Stomach (tissue), 9 donors: ENCODE results near the gene TBC1D16. TPM values are rescaled to one million over a fixed set of nuclear protein-coding genes. Genes with fewer than 3 reads are reported as not detected.

Source experiments
- DNase-seq, 2 donors: peaks; one replicate each; pipeline versions ENCODE4 v3.0.0 to v3.0.0-alpha.2; 2013 to 2019
- H3K27ac ChIP-seq, 5 donors: fragments of 200-600 bp in 4 of 5; sonication (generic) in 4 of 5; one replicate each; pipeline ENCODE4 v1.5.1; 2013 to 2019; ENCODE audit warnings: mild to moderate bottlenecking in 1 of 5, moderate library complexity in 1 of 5
- H3K27me3 ChIP-seq, 3 donors: fragments of 200-600 bp; sonication (generic); one replicate each; pipeline ENCODE4 v1.5.1; 2017 to 2019; ENCODE audit warnings: mixed run types in 1 of 3
- H3K36me3 ChIP-seq, 4 donors: fragments of 200-600 bp; sonication (generic); 1 replicate in 3 of 4; 2 replicates in 1 of 4; pipeline ENCODE4 v1.5.1; 2016 to 2019
- H3K4me1 ChIP-seq, 4 donors: fragments of 200-600 bp; sonication (generic); one replicate each; pipeline ENCODE4 v1.5.1; 2016 to 2019
- H3K4me3 ChIP-seq, 4 donors: fragments of 200-600 bp; sonication (generic) in 3 of 4; one replicate each; pipeline ENCODE4 v1.5.1; 2016 to 2019; ENCODE audit warnings: mild to moderate bottlenecking in 1 of 4
- H3K9me3 ChIP-seq, 4 donors: fragments of 200-600 bp; sonication (generic); one replicate each; pipeline ENCODE4 v1.5.1; 2016 to 2019
- CTCF ChIP-seq, 7 experiments: fragments of 450-650 bp in 4 of 7; fragments of 200-600 bp in 3 of 7; sonication (generic) in 3 of 7; IDR thresholded peaks; one replicate each; pipeline ENCODE4 v1.5.1; 2016 to 2019; ENCODE audit warnings: antibody characterized with exemption in 7 of 7, control low read depth in 2 of 7, mild to moderate bottlenecking in 1 of 7
- EP300 ChIP-seq: sonication (generic); formaldehyde crosslinking; IDR thresholded peaks from one replicate; pipeline ENCODE4 v1.6.1; 2017; ENCODE audit warnings: antibody characterized with exemption
- POLR2A ChIP-seq, 4 donors: fragments of 450-650 bp; IDR thresholded peaks; one replicate each; pipeline ENCODE4 v1.6.1; 2016; ENCODE audit warnings: antibody characterized with exemption in 4 of 4, control low read depth in 2 of 4, mild to moderate bottlenecking in 1 of 4, moderate library complexity in 1 of 4
- POLR2AphosphoS5 ChIP-seq, 3 donors: sonication (generic); formaldehyde crosslinking; IDR thresholded peaks; one replicate each; pipeline ENCODE4 v1.6.1; 2016; ENCODE audit warnings: antibody characterized with exemption in 3 of 3
- WGBS, 5 donors: extraction: QIAGEN DNeasy Blood & Tissue Kit in 3 of 5; methylation state at CpG; one replicate each; pipeline versions ENCODE4 v1.1.5 to v1.1.7; 2013 to 2018; 5-methylcytosine and 5-hydroxymethylcytosine counted together
- intact Hi-C: fragments of 100-400 bp; cut with DNase I; formaldehyde crosslinking; loops from one replicate; pipeline ENCODE4 v1.15.1; 2023; ENCODE audit warnings: low total_unique reads
- polyA plus RNA-seq, 3 donors: library from polyadenylated mRNA; stranded (reverse); fragments of 200-250 nt; gene quantifications; one replicate each; pipeline ENCODE4 v1.2.3, GENCODE V29; 2013
- total RNA-seq, 5 donors: library from RNA; depleted of rRNA; stranded (reverse); fragments of >200 nt; gene quantifications; one replicate each; pipeline versions ENCODE4 v1.1.0 to v1.2.3, GENCODE V29; 2014 to 2016
- donor health status: healthy with polysubstance abuse.
- donor health status: Bipolar disorder and iron deficiency.
- donor health status: healthy.

Gene TBC1D16
- total and polyA plus RNA-seq, 8 donors, result 3.0 to 22.2 (median 16.8) TPM

- Histone ChIP-seq H3K27me3 (peaks cover 0 to 92% (median 29%) of the 10 kb centered on the region in 3 donors), H3K9me3 (no peaks in the 10 kb centered on the region), H3K4me1 (peaks cover 39 to 71% (median 62%) of the 10 kb centered on the region in 4 donors), H3K36me3 (no peaks in the 10 kb centered on the region), H3K27ac (peak overlapping the region in 4 of 5 donors; percentile 67 to 86 (median 78)), H3K4me3 (no peak overlapping the region)
- no peak for TF ChIP-seq EP300
- TF ChIP-seq CTCF (IDR thresholded peaks at IDR 0.05), result peak in 2 of 7 experiments; percentile 24 to 39
- no peak for TF ChIP-seq POLR2AphosphoS5 (IDR thresholded peaks at IDR 0.05)
- TF ChIP-seq POLR2A (IDR thresholded peaks at IDR 0.05), result no peak
- 64 to 83% (median 71%) methylated on average over 8 to 16 of the region's 16 CpGs for WGBS, 5 donors
- peak; percentile 70 to 81 for DNase-seq
- intact Hi-C loops, result no loop called here
Measured at GRCh38 chr17:79923974-79924638, 111.6 kb downstream of the TBC1D16 start.

- 79 to 88% (median 83%) methylated on average over 12 of the region's 12 CpGs for WGBS, 5 donors
Measured at GRCh38 chr17:79922798-79923197, 112.9 kb downstream of the TBC1D16 start.

GRCh38 chr17:79922116-79922601, 113.5 kb downstream of the TBC1D16 start:
- intact Hi-C loops, result no loop called here
- 31 to 63% (median 49%) methylated on average over 13 to 18 of the region's 18 CpGs for WGBS, 5 donors
- Histone ChIP-seq H3K4me1 (peaks cover 46 to 77% (median 67%) of the 10 kb centered on the region in 4 donors), H3K27me3 (peaks cover 0 to 86% (median 20%) of the 10 kb centered on the region in 3 donors), H3K9me3 (no peaks in the 10 kb centered on the region), H3K27ac (peak overlapping the region in 1 of 5 donors; percentile 83), H3K36me3 (no peaks in the 10 kb centered on the region), H3K4me3 (peak overlapping the region in 1 of 4 donors; percentile 41)
- TF ChIP-seq POLR2A (IDR thresholded peaks at IDR 0.05), result no peak
- TF ChIP-seq CTCF (IDR thresholded peaks at IDR 0.05), result no peak
- no peak for DNase-seq

More at GRCh38 chr17:79922798-79923197, 112.9 kb downstream of the TBC1D16 start:
- H3K4me1 ChIP-seq, result peaks cover 46 to 81% (median 72%) of the 10 kb centered on the region in 4 donors
- H3K4me3 ChIP-seq, result no peak overlapping the region
- intact Hi-C loops, result no loop called here
- H3K27ac ChIP-seq, result no peak overlapping the region
- no peaks in the 10 kb centered on the region for H3K36me3 ChIP-seq
- no peaks in the 10 kb centered on the region for H3K9me3 ChIP-seq
- TF ChIP-seq CTCF (IDR thresholded peaks at IDR 0.05) (no peak), EP300 (no peak), POLR2AphosphoS5 (IDR thresholded peaks at IDR 0.05) (no peak), POLR2A (IDR thresholded peaks at IDR 0.05) (no peak)
- peaks cover 0 to 90% (median 22%) of the 10 kb centered on the region in 3 donors for H3K27me3 ChIP-seq
- DNase-seq, result no peak

DNA sequence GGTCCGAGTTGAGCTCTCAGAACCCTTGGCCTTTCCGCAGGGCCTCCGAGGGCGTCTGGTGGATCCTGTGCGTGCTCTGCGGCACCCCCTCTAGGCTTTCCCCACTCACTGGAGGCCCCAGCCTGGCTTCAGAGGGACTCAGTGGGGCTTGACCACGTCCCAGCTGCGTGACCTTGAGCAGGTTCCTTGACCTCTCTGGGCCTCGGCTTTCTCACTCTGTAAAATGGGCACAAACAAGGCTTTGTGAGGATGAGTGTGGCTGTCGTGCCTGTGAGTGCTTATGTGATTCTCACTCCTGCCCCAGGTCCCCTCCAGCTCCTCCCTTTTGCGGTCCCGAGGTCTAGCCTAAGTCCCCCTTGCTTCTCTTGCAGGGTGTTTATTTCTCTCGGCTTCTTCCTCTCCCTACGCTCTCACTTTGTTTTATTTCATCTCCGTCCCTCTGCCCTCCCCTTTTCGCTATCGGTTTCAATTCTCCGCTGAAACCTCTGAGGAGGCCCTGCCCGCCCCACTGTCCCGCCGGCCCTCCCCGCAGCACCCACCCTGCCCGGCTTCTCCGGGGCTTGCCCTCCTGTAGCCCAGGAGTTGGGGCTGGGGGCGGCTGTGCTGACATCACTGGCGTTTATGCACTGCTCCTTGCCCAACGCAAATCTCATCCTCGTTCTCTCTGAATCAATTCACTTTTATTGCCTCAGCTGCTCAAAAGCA, 114.1 kb downstream of the TBC1D16 start:
- Histone ChIP-seq H3K4me3 (peak overlapping the region in 3 of 4 donors; percentile 14 to 42 (median 41)), H3K36me3 (no peaks in the 10 kb centered on the region), H3K27me3 (peaks cover 0 to 84% (median 17%) of the 10 kb centered on the region in 3 donors), H3K4me1 (peaks cover 46 to 71% (median 62%) of the 10 kb centered on the region in 4 donors), H3K27ac (peak overlapping the region in 2 of 5 donors; percentile 83 to 86), H3K9me3 (no peaks in the 10 kb centered on the region)
- TF ChIP-seq POLR2A (IDR thresholded peaks at IDR 0.05) (no peak), CTCF (IDR thresholded peaks at IDR 0.05) (no peak), EP300 (no peak), POLR2AphosphoS5 (IDR thresholded peaks at IDR 0.05) (no peak)
- intact Hi-C loops, result no loop called here
- 31 to 43% (median 40%) methylated on average over 22 to 28 of the region's 28 CpGs for WGBS, 5 donors
- peak in 1 of 2 donors; percentile 34 for DNase-seq
